Natural killer cell treated with Interleukin-12 subunit alpha and Interleukin-12 subunit beta and Interleukin-15 and Interleukin-18, amount 100 ng/mL, for 72 hours (primary cell): Measurements from ENCODE around the gene NHERF1. TPM values are rescaled to one million over a fixed set of nuclear protein-coding genes. Genes with fewer than 3 reads are reported as not detected.

Experiments used
- ATAC-seq, 2 donors: fragments of 150-1000 bp; cut with Tn5 transposase in 1 of 2; sonication (Bioruptor Pico), chemical (Tn5 transposase) in 1 of 2; 2 replicates each; pipeline ENCODE4 v1.10.0; 2021
- DNase-seq: peaks from one replicate; pipeline ENCODE4 v3.0.0; 2022; ENCODE audit warnings: low spot score
- H3K27ac Mint-ChIP-seq, 2 donors: 1 replicate in 1 of 2; 2 replicates in 1 of 2; pipeline ENCODE4 v1.8.0; 2022; ENCODE audit warnings: mixed read lengths in 2 of 2, mild to moderate bottlenecking in 1 of 2, moderate library complexity in 1 of 2
- H3K27me3 Mint-ChIP-seq, 2 donors: 1 replicate in 1 of 2; 2 replicates in 1 of 2; pipeline ENCODE4 v1.8.0; 2022; ENCODE audit warnings: mixed read lengths in 2 of 2
- H3K36me3 Mint-ChIP-seq: one replicate; pipeline ENCODE4 v1.8.0; 2022; ENCODE audit warnings: mixed read lengths
- H3K4me1 Mint-ChIP-seq, 2 donors: 1 replicate in 1 of 2; 2 replicates in 1 of 2; pipeline ENCODE4 v1.8.0; 2022; ENCODE audit warnings: low read depth in 2 of 2, mixed read lengths in 2 of 2, mild to moderate bottlenecking in 1 of 2
- H3K4me3 Mint-ChIP-seq: one replicate; pipeline ENCODE4 v1.8.0; 2022; ENCODE audit warnings: mixed read lengths
- H3K9me3 Mint-ChIP-seq: 2 replicates; pipeline ENCODE4 v1.8.0; 2022; ENCODE audit warnings: mixed read lengths
- total RNA-seq, 2 donors: library from RNA; stranded (reverse); gene quantifications; one replicate each; pipeline ENCODE4 v1.2.3, GENCODE V29; 2022

Gene NHERF1
- total RNA-seq, 2 donors from 2014 or later = 159 to 187 TPM

DNA sequence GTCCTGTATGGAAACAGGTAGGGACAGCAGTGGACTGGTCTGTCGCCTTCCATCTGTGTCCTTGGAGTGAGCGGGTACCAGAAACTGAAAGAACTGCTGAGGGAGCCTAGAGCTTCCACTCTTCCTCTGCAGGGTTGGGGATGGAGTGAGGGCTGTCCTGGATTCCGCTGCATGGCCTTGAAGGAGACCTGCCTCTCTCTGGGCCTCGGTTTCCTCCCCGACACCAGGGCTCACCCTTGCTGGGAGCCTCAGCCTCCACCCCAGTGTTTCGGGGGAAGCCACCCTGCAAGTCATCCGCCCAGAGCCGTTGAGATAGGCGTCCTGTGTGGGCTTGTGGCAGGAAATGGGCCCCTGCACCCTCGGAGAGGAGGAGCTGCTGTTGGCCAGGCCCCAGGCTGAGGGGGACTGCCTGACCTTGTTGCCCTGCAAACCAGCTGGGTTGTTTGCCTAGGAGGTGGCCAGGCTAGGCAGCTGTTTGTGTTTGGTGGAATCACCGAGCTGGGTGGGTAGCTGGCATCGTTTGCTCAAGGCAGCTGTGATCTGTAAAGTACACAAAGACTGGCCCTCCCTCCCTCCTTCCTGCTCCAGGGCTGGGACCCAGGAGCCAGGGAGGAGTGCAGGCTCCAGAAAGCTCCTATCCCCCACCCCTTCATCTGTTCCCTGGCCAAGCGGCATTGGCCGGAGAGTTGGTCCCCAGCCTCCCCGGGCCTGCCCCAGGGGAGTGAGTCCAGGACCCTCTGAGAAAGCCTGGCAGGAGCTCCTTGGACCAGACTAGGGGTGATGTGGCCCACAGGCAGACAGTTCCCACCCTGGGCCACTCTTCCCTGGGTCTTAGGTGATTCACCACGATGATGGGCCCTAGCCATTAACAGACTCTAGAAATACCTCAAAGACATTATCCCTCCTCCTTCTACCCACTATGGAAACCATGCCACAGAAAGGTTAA is 10.1 kb upstream of the NHERF1 start:
- peak overlapping the region; percentile 41 to 60 for H3K27ac Mint-ChIP-seq
- no peaks in the 10 kb centered on the region for H3K36me3 Mint-ChIP-seq
- DNase-seq (peak; percentile 90), ATAC-seq (peak; percentile 89 to 90)
- peaks cover 50 to 52% of the 10 kb centered on the region in 2 donors for H3K4me1 Mint-ChIP-seq
- H3K9me3 Mint-ChIP-seq = no peaks in the 10 kb centered on the region
- peaks cover 11% of the 10 kb centered on the region in 2 donors for H3K27me3 Mint-ChIP-seq
- H3K4me3 Mint-ChIP-seq = peak overlapping the region; percentile 77

DNA sequence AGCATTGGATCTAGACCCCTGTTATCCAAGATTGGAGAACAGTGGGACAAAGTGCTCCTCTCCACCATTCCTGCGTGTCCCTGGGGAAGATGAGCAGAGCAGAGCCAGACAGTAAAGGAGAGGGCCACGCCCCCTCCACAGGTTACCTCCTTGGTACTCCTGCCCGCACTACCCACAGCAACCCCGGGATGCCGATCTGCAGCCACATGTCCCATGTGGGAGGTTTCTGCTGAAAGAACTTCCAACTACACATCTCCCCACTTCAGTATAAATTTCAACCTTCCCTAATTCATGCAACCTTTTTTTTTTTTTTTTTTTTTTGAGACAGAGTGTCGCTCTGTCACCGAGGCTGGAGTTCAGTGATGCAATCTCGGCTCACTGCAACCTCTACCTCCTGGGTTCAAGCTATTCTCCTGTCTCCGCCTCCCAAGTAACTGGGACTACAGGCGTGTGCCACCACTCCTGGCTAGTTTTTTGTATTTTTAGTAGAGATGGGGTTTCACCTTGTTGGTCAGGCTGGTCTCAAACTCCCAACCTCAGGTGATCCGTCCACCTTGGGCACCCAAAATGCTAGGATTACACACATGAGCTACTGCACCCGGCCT is 9.1 kb upstream of the NHERF1 start:
- ATAC-seq = no peak
- Mint-ChIP-seq H3K9me3 (no peaks in the 10 kb centered on the region), H3K27ac (peak overlapping the region; percentile 41 to 60), H3K36me3 (no peaks in the 10 kb centered on the region), H3K4me1 (peaks cover 60 to 62% of the 10 kb centered on the region in 2 donors), H3K4me3 (peak overlapping the region; percentile 77), H3K27me3 (peaks cover 7 to 8% of the 10 kb centered on the region in 2 donors)
- DNase-seq = peak; percentile 40

DNA sequence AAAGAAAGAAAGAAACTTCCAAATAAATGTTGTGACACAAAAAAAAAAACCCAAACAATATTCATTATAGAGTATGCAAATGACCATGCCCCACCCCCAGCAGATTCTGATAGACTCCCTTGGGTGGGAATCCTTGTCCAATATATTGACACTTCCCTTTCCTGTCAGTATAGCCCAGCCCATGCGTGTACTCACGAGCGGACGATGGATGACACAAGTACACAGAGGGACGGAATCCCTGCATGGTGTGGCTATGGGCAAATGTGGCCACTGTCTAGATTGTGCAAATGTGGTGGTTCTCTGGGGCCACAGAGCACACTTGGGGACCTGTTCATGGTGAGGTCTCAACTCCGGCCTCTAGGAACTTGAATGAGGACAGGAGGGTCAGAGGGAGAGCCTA is 8.3 kb upstream of the NHERF1 start:
- ATAC-seq (no peak), DNase-seq (peak; percentile 22)
- H3K4me3 Mint-ChIP-seq = peak overlapping the region; percentile 66
- no peaks in the 10 kb centered on the region for H3K9me3 Mint-ChIP-seq
- no peaks in the 10 kb centered on the region for H3K36me3 Mint-ChIP-seq
- H3K27me3 Mint-ChIP-seq = peaks cover 0 to 2% of the 10 kb centered on the region in 2 donors
- H3K27ac Mint-ChIP-seq = peak overlapping the region; percentile 5 to 68
- H3K4me1 Mint-ChIP-seq = peaks cover 66 to 68% of the 10 kb centered on the region in 2 donors

- peak overlapping the region; percentile 66 for H3K4me3 Mint-ChIP-seq
Observed at GRCh38 chr17:74740641-74741387, 7.6 kb upstream of the NHERF1 start.

DNA sequence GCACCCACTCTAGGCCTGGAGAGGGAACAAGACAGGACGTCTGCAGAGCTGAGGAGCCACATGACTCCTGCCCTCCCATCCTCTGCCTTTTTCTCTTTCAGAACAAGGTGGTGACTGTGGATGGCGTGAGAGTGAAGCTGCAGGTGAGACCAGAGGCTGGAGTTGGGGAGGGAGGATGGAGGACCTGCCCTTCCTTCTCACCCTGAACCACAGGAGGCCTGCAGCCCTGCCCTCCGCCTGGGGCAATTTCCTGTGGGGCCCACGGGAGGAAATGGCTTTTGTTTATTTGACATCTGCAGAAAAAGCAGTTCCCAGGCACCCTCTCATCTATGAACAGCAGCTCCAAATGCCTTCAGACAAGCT is 6.3 kb upstream of the NHERF1 start:
- peaks cover 66 to 71% of the 10 kb centered on the region in 2 donors for H3K4me1 Mint-ChIP-seq
- DNase-seq = peak; percentile 80
- peak overlapping the region; percentile 74 to 76 for H3K27ac Mint-ChIP-seq
- H3K4me3 Mint-ChIP-seq = peak overlapping the region; percentile 72
- no peaks in the 10 kb centered on the region for H3K27me3 Mint-ChIP-seq
- ATAC-seq = peak; percentile 45 to 55
- no peaks in the 10 kb centered on the region for H3K36me3 Mint-ChIP-seq
- no peaks in the 10 kb centered on the region for H3K9me3 Mint-ChIP-seq

More at GRCh38 chr17:74740641-74741387, 7.6 kb upstream of the NHERF1 start:
- H3K27ac Mint-ChIP-seq = peak overlapping the region in 1 of 2 donors; percentile 76
- ATAC-seq = no peak
- peak; percentile 37 for DNase-seq
- H3K4me1 Mint-ChIP-seq = peaks cover 66 to 68% of the 10 kb centered on the region in 2 donors
- H3K27me3 Mint-ChIP-seq = peaks cover 0 to 2% of the 10 kb centered on the region in 2 donors
- H3K36me3 Mint-ChIP-seq = no peaks in the 10 kb centered on the region
- H3K9me3 Mint-ChIP-seq = no peaks in the 10 kb centered on the region

- no peaks in the 10 kb centered on the region for H3K9me3 Mint-ChIP-seq
- no peaks in the 10 kb centered on the region for H3K27me3 Mint-ChIP-seq
- DNase-seq = peak; percentile 34
- H3K36me3 Mint-ChIP-seq = no peaks in the 10 kb centered on the region
- ATAC-seq = no peak
- H3K4me1 Mint-ChIP-seq = peaks cover 59 to 66% of the 10 kb centered on the region in 2 donors
- peak overlapping the region; percentile 74 to 76 for H3K27ac Mint-ChIP-seq
- peak overlapping the region; percentile 72 for H3K4me3 Mint-ChIP-seq
Observed at GRCh38 chr17:74742978-74743545, 5.4 kb upstream of the NHERF1 start.

GRCh38 chr17:74743755-74744154 is 4.7 kb upstream of the NHERF1 start:
- Mint-ChIP-seq H3K4me3 (peak overlapping the region; percentile 72), H3K27me3 (no peaks in the 10 kb centered on the region), H3K4me1 (peaks cover 52 to 61% of the 10 kb centered on the region in 2 donors), H3K27ac (peak overlapping the region; percentile 76 to 80), H3K36me3 (no peaks in the 10 kb centered on the region), H3K9me3 (no peaks in the 10 kb centered on the region)
- no peak for ATAC-seq
- no peak for DNase-seq

- Mint-ChIP-seq H3K27me3 (no peaks in the 10 kb centered on the region), H3K4me1 (peaks cover 46 to 55% of the 10 kb centered on the region in 2 donors), H3K9me3 (no peaks in the 10 kb centered on the region), H3K4me3 (peak overlapping the region; percentile 72), H3K36me3 (no peaks in the 10 kb centered on the region), H3K27ac (peak overlapping the region; percentile 76 to 80)
- DNase-seq (peak; percentile 32), ATAC-seq (no peak)
Observed at GRCh38 chr17:74744349-74744713, 4.1 kb upstream of the NHERF1 start.

DNA sequence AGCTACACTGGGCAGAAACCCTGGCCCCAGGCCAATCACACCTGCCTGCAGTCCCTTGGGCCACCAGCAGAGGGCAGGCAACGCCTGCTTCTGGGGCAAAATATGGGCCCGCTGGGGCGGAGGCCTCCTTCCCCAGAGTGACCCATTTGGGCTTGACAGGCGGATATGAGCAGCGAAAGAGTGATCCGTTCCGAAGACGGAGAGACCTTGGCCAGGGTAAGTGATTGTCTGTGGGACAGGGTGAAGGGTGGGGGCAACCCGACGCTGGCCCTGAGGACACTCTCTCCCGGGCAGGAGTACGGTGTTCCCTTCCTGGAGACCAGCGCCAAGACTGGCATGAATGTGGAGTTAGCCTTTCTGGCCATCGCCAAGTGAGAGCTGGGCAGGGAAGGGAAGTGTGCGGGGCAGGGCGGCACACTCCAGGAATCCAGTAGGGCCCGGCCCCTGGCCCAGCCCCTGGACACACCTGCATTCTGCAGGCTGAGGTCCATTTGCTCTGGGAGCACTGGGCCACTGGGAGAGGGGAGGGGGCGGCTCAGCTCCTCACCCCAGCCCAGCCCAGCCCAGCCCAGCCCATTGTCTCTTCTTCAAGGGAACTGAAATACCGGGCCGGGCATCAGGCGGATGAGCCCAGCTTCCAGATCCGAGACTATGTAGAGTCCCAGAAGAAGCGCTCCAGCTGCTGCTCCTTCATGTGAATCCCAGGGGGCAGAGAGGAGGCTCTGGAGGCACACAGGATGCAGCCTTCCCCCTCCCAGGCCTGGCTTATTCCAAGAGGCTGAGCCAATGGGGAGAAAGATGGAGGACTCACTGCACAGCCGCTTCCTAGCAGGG is 3.5 kb upstream of the NHERF1 start:
- H3K9me3 Mint-ChIP-seq = no peaks in the 10 kb centered on the region
- DNase-seq (peak; percentile 87), ATAC-seq (peak; percentile 49)
- peak overlapping the region; percentile 72 for H3K4me3 Mint-ChIP-seq
- no peaks in the 10 kb centered on the region for H3K27me3 Mint-ChIP-seq
- peaks cover 49 to 57% of the 10 kb centered on the region in 2 donors for H3K4me1 Mint-ChIP-seq
- no peaks in the 10 kb centered on the region for H3K36me3 Mint-ChIP-seq
- H3K27ac Mint-ChIP-seq = peak overlapping the region; percentile 76 to 80

GRCh38 chr17:74745548-74746177 is 2.8 kb upstream of the NHERF1 start:
- H3K4me1 Mint-ChIP-seq = peaks cover 50 to 57% of the 10 kb centered on the region in 2 donors
- H3K27me3 Mint-ChIP-seq = no peaks in the 10 kb centered on the region
- no peak overlapping the region for H3K4me3 Mint-ChIP-seq
- no peaks in the 10 kb centered on the region for H3K9me3 Mint-ChIP-seq
- ATAC-seq = no peak
- no peaks in the 10 kb centered on the region for H3K36me3 Mint-ChIP-seq
- no peak for DNase-seq
- no peak overlapping the region for H3K27ac Mint-ChIP-seq

DNA sequence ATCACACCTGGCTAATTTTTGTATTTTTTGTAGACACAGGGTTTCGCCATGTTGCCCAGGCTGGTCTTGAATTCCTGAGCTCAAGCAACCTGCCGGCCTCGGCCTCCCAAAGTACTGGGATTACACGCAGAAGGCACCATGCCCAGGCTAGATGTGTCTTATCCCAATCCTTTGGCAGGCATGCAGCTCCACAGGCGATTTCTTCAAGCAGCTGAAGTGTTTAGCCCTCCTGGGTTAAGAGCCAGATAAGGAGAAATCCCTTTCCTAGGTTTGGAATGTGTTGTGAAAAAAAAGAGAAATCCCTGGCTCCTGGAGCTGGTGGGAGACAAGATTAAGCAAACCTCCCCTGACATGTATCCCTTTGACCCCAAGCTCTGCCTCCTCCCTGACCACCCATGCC is 2.1 kb upstream of the NHERF1 start:
- ATAC-seq = no peak

GRCh38 chr17:74746922-74747321 is 1.5 kb upstream of the NHERF1 start:
- no peaks in the 10 kb centered on the region for H3K27me3 Mint-ChIP-seq
- no peaks in the 10 kb centered on the region for H3K36me3 Mint-ChIP-seq
- peak overlapping the region in 1 of 2 donors; percentile 47 for H3K27ac Mint-ChIP-seq
- ATAC-seq (no peak), DNase-seq (no peak)
- peak overlapping the region; percentile 30 for H3K4me3 Mint-ChIP-seq
- H3K9me3 Mint-ChIP-seq = no peaks in the 10 kb centered on the region
- peaks cover 57 to 61% of the 10 kb centered on the region in 2 donors for H3K4me1 Mint-ChIP-seq

More for the DNA sequence above, 2.1 kb upstream of the NHERF1 start:
- no peak for DNase-seq
- H3K27ac Mint-ChIP-seq = peak overlapping the region in 1 of 2 donors; percentile 47
- no peaks in the 10 kb centered on the region for H3K27me3 Mint-ChIP-seq
- no peaks in the 10 kb centered on the region for H3K36me3 Mint-ChIP-seq
- H3K4me3 Mint-ChIP-seq = peak overlapping the region; percentile 30
- H3K4me1 Mint-ChIP-seq = peaks cover 57 to 62% of the 10 kb centered on the region in 2 donors
- H3K9me3 Mint-ChIP-seq = no peaks in the 10 kb centered on the region
